Adrenal gland (tissue), 5 donors: ENCODE data around the gene POLR2E.

Source experiments
- POLR2A ChIP-seq, 2 donors: fragments of 450-650 bp; IDR thresholded peaks; one replicate each; pipeline ENCODE4 v1.6.1; 2017; ENCODE audit warnings: antibody characterized with exemption in 2 of 2, mild to moderate bottlenecking in 2 of 2, moderate library complexity in 1 of 2
- TF ChIP-seq, protein P1 (sequence below), 6 experiments: fragments of 450-650 bp in 4 of 6; fragments of 200-600 bp in 2 of 6; sonication (generic) in 1 of 6; IDR thresholded peaks; 1 replicate in 5 of 6; 2 replicates in 1 of 6; pipeline versions ENCODE4 v1.5.1 to v1.8.0; 2016 to 2021; ENCODE audit warnings: antibody characterized with exemption in 6 of 6, mild to moderate bottlenecking in 2 of 6, moderate library complexity in 1 of 6
- donor health status: DM: no; HTN: no; CAD: no.

GRCh38 chr19:1066748-1067340, 28.3 kb downstream of the POLR2E start, which contains the start of gene ARHGAP45:
- TF ChIP-seq, protein P1, sequence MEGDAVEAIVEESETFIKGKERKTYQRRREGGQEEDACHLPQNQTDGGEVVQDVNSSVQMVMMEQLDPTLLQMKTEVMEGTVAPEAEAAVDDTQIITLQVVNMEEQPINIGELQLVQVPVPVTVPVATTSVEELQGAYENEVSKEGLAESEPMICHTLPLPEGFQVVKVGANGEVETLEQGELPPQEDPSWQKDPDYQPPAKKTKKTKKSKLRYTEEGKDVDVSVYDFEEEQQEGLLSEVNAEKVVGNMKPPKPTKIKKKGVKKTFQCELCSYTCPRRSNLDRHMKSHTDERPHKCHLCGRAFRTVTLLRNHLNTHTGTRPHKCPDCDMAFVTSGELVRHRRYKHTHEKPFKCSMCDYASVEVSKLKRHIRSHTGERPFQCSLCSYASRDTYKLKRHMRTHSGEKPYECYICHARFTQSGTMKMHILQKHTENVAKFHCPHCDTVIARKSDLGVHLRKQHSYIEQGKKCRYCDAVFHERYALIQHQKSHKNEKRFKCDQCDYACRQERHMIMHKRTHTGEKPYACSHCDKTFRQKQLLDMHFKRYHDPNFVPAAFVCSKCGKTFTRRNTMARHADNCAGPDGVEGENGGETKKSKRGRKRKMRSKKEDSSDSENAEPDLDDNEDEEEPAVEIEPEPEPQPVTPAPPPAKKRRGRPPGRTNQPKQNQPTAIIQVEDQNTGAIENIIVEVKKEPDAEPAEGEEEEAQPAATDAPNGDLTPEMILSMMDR (IDR thresholded peaks at IDR 0.05) = no peak
- TF ChIP-seq POLR2A (IDR thresholded peaks at IDR 0.05) = no peak
